CD4-positive, alpha-beta T cell treated with Interleukin-2 at 100 ng/mL for 4 hours (primary cell): Measurements from ENCODE around the gene NMNAT2.
A peak's percentile ranks its signal among the peaks of the same experiment; 100 is the strongest.

ENCODE experiments used
- DNase-seq: peaks from one replicate; pipeline ENCODE4 v3.0.0-alpha.2; 2020; ENCODE audit warnings: low spot score

NMNAT2 gene

GRCh38 chr1:183237046-183237445 is 181.1 kb downstream of the NMNAT2 start:
- DNase-seq: no peak

GRCh38 chr1:183236158-183236725 is 181.9 kb downstream of the NMNAT2 start:
- no peak for DNase-seq

- no peak for DNase-seq
These were observed 182.7 kb downstream of the NMNAT2 start for GRCh38 chr1:183235503-183235902.

- DNase-seq: no peak
These were observed 183.3 kb downstream of the NMNAT2 start for GRCh38 chr1:183234660-183235476.

GRCh38 chr1:183233113-183233512 is 185.1 kb downstream of the NMNAT2 start:
- DNase-seq: no peak

- DNase-seq: no peak
These were observed 186.6 kb downstream of the NMNAT2 start for GRCh38 chr1:183231545-183231944.

- DNase-seq: no peak
These were observed 187.8 kb downstream of the NMNAT2 start for GRCh38 chr1:183230413-183230812.

GRCh38 chr1:183228347-183229220 is 189.6 kb downstream of the NMNAT2 start:
- DNase-seq: no peak

GRCh38 chr1:183227422-183228346 is 190.5 kb downstream of the NMNAT2 start:
- DNase-seq: no peak

GRCh38 chr1:183226963-183227362 is 191.2 kb downstream of the NMNAT2 start:
- DNase-seq: no peak

- DNase-seq: no peak
These were observed 191.8 kb downstream of the NMNAT2 start for GRCh38 chr1:183226361-183226760.

GRCh38 chr1:183223467-183223866 is 194.7 kb downstream of the NMNAT2 start:
- no peak for DNase-seq

GRCh38 chr1:183222909-183223308 is 195.3 kb downstream of the NMNAT2 start:
- no peak for DNase-seq

GRCh38 chr1:183219616-183220009 is 198.6 kb downstream of the NMNAT2 start:
- no peak for DNase-seq

- DNase-seq: peak; percentile 18
These were observed 199.1 kb downstream of the NMNAT2 start for GRCh38 chr1:183218971-183219615.

- no peak for DNase-seq
These were observed 200.1 kb downstream of the NMNAT2 start for GRCh38 chr1:183218027-183218618.

- no peak for DNase-seq
These were observed 202.2 kb downstream of the NMNAT2 start for GRCh38 chr1:183215936-183216335.

- no peak for DNase-seq
These were observed 203.0 kb downstream of the NMNAT2 start for GRCh38 chr1:183215076-183215720.

- DNase-seq: no peak
These were observed 203.9 kb downstream of the NMNAT2 start for GRCh38 chr1:183214021-183214970.
